NCI-H82 (cell line): ENCODE results near the gene FAM20A.

ENCODE experiments used
- DNase-seq: peaks from one replicate; lab custom pipeline; 2025; lab: John Stamatoyannopoulos, UW

The FAM20A gene

GRCh38 chr17:68565661-68566441 is 35.3 kb downstream of the FAM20A start:
- DNase-seq = no peak

GRCh38 chr17:68564415-68565111 is 36.6 kb downstream of the FAM20A start:
- no peak for DNase-seq

- no peak for DNase-seq
These were observed 38.4 kb downstream of the FAM20A start for GRCh38 chr17:68562736-68563135.

GRCh38 chr17:68560966-68561720 is 40.0 kb downstream of the FAM20A start:
- DNase-seq = no peak

GRCh38 chr17:68559316-68559715 is 41.9 kb downstream of the FAM20A start:
- DNase-seq = no peak

GRCh38 chr17:68556551-68556950 is 44.6 kb downstream of the FAM20A start:
- DNase-seq = no peak

GRCh38 chr17:68544111-68544915 is 56.9 kb downstream of the FAM20A start:
- DNase-seq = peak; percentile 4

- DNase-seq = no peak
These were observed 58.3 kb downstream of the FAM20A start for GRCh38 chr17:68542698-68543463.

GRCh38 chr17:68541816-68542215 is 59.4 kb downstream of the FAM20A start:
- no peak for DNase-seq

- DNase-seq = no peak
These were observed 60.2 kb downstream of the FAM20A start for GRCh38 chr17:68540981-68541380.

GRCh38 chr17:68539548-68540467 is 61.4 kb downstream of the FAM20A start:
- DNase-seq = no peak

- DNase-seq = no peak
These were observed 65.2 kb downstream of the FAM20A start for GRCh38 chr17:68535922-68536321.

- no peak for DNase-seq
These were observed 66.5 kb downstream of the FAM20A start for GRCh38 chr17:68534695-68535088.

GRCh38 chr17:68533887-68534694 is 67.1 kb downstream of the FAM20A start:
- DNase-seq = peak; percentile 12

GRCh38 chr17:68532826-68533225 is 68.3 kb downstream of the FAM20A start:
- no peak for DNase-seq

- peak; percentile 13 for DNase-seq
These were observed 69.9 kb downstream of the FAM20A start for GRCh38 chr17:68531252-68531651.

- no peak for DNase-seq
These were observed 73.9 kb downstream of the FAM20A start for GRCh38 chr17:68527314-68527713.

- DNase-seq = no peak
These were observed 74.6 kb downstream of the FAM20A start for GRCh38 chr17:68526548-68526947.

- DNase-seq = no peak
These were observed 78.9 kb downstream of the FAM20A start for GRCh38 chr17:68522266-68522665.
